HepG2 (cell line): ENCODE data around the gene ATP9A. TPM values are rescaled to one million over a fixed set of nuclear protein-coding genes. Genes with fewer than 3 reads are reported as not detected.

Experiments
- HNRNPL ChIP-seq: fragments of 200-400 bp; formaldehyde crosslinking; IDR thresholded peaks from 2 replicates; pipeline ENCODE4 v1.6.1; 2017; ENCODE audit warnings: mild to moderate bottlenecking, low read depth, low read length
- KDM5B ChIP-seq: sonication (generic); formaldehyde crosslinking; IDR thresholded peaks from 2 replicates; pipeline ENCODE4 v1.4.0; 2020; ENCODE audit warnings: missing genetic modification reagents, mild to moderate bottlenecking, borderline replicate concordance
- MYC ChIP-seq: sonication (generic); formaldehyde crosslinking; IDR thresholded peaks from 2 replicates; pipeline ENCODE4 v1.9.0; 2021; ENCODE audit warnings: missing genetic modification reagents, borderline replicate concordance
- ZBTB1 ChIP-seq: sonication (generic); formaldehyde crosslinking; IDR thresholded peaks from 2 replicates; pipeline ENCODE4 v1.4.0; 2020; ENCODE audit warnings: missing genetic modification reagents, borderline replicate concordance
- ZNF274 ChIP-seq: sonication (generic); formaldehyde crosslinking; IDR thresholded peaks from 2 replicates; pipeline ENCODE4 v1.5.1; 2020; ENCODE audit warnings: mild to moderate bottlenecking, missing genetic modification reagents
- ZNF547 ChIP-seq: sonication (generic); formaldehyde crosslinking; IDR thresholded peaks from 2 replicates; pipeline ENCODE4 v1.5.1; 2020; ENCODE audit warnings: mild to moderate bottlenecking, missing genetic modification reagents
- ZNF562 ChIP-seq: sonication (generic); formaldehyde crosslinking; IDR thresholded peaks from 2 replicates; pipeline ENCODE4 v1.8.0; 2022; ENCODE audit warnings: missing genetic modification reagents, borderline replicate concordance
- ZNF687 ChIP-seq: sonication (generic); formaldehyde crosslinking; IDR thresholded peaks from 2 replicates; pipeline ENCODE4 v1.5.1; 2020; ENCODE audit warnings: mild to moderate bottlenecking, missing genetic modification reagents, moderate library complexity
- ZSCAN20 ChIP-seq: sonication (generic); formaldehyde crosslinking; IDR thresholded peaks from 2 replicates; pipeline ENCODE4 v1.4.0; 2020; ENCODE audit warnings: missing genetic modification reagents, mild to moderate bottlenecking, borderline replicate concordance
- ZSCAN31 ChIP-seq: sonication (generic); formaldehyde crosslinking; IDR thresholded peaks from 2 replicates; pipeline ENCODE4 v1.5.0; 2020; ENCODE audit warnings: low read depth, mild to moderate bottlenecking, missing genetic modification reagents
- polyA plus RNA-seq, 8 experiments: library from polyadenylated mRNA; depleted of rRNA in 3 of 8; stranded (reverse) in 7 of 8; unstranded in 1 of 8; fragments of >200 nt; fragmentation: Illumina TruSeq in 4 of 8; extraction: Trizol in 4 of 8; gene quantifications; 2 replicates each; pipeline versions ENCODE4 v1.2.1 to v1.2.3, GENCODE V29; 2011 to 2016; ENCODE audit warnings: low read depth in 4 of 8, missing spikeins in 1 of 8, mixed read lengths in 1 of 8; ENCODE audit not compliant: insufficient read depth in 1 of 8
- total RNA-seq, 5 experiments: library from RNA; depleted of rRNA; stranded (reverse); fragments of >200 nt; fragmentation: Illumina TruSeq; extraction: Trizol; gene quantifications; 2 replicates each; pipeline ENCODE4 v1.2.3, GENCODE V29; 2016; ENCODE audit warnings: low read depth in 1 of 5
- TF ChIP-seq, protein P1 (sequence below): sonication (generic); formaldehyde crosslinking; IDR thresholded peaks from 2 replicates; pipeline ENCODE4 v1.8.1; 2023; ENCODE audit warnings: mild to moderate bottlenecking, moderate library complexity, missing genetic modification reagents

ATP9A gene
- total and polyA plus RNA-seq, 2 of the 13 experiments (the other 11 are each of a cell fraction or from before 2014, with no cell fraction given), result 11.8 to 18.5 TPM

DNA sequence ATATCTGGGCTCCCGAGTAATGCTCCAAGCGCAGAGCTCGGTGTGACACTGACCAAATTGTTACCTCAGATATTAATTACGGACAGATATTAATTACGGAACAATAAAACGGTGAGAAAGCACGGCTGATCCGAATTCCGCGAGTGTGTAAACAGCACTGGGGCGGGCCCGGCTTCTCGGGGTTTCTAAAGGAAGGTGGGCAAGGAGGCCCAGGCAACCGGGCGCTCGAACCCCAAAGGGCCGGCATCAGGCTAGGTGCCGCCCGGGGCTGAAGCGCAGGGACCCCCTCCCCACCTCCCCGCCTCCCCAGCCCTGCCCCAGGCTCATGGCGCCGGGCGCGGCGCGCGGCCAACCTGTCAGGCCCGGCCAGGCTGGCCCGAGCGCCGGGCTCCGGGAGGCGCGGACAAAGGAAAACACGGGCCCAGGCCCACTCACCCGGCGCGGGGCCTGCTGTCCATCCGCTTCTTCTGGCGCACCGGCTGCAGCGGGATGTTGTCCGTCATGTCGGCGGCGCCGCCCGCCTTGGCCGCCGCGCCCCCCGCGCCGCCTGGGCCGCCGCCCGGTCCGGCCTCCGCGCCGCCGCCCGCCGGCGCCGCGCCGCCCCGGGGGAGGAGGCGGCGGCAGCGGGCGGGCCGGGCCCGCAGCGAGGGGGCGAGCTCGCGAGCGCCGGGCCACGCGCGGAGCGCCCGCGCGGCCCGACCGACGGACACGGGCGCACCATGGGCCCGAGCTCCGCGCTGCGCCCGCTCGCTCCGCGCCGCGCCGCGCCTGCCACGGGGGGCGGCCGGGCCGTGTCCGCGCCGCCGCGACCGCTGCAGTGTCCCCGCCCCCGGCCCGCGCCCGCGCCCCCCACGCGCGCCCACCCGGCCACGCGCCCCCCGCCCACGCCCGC lies at the start of gene ATP9A (continued):
- TF ChIP-seq ZNF687 (CRISPR knock-in tag) (peak; percentile 8; the same call in 1 of the 2 replicates), ZNF274 (CRISPR knock-in tag) (0 out of 2 replicates have a peak, but pooled peaks have one; percentile 58), ZSCAN31 (CRISPR knock-in tag) (0 out of 2 replicates have a peak, but pooled peaks have one; percentile 33), KDM5B (peak; percentile 45; the same call in 1 of the 2 replicates), ZBTB1 (no peak), ZNF562 (CRISPR knock-in tag) (no peak), MYC (CRISPR knock-in tag) (peak; percentile 32), ZSCAN20 (peak; percentile 96), ZNF547 (CRISPR knock-in tag) (0 out of 2 replicates have a peak, but pooled peaks have one; percentile 29), HNRNPL (no peak)
- TF ChIP-seq, protein P1, sequence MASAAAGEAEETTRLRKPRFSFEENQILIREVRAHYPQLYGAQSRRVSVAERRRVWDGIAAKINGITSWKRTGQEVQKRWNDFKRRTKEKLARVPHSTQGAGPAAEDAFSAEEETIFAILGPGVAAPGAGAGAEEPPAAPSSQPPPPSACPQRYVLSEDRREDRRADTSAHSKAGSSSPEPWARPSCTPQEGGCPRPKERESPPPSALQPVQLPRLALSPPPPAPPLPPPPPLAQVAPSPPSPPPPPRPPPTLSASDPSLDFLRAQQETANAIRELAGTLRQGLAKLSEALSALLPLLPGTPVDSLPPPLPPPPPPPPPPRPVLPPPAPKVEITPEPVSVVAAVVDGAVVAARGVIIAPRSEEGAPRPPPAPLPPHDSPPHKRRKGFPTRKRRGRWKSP (CRISPR knock-in tag), result peak; percentile 60; the same call in 1 of the 2 replicates
- TF ChIP-seq, all 625 proteins: peak for 71
